GM21723 (cell line): ENCODE data around the gene KCTD1.

Experiments used
- ATAC-seq: cut with Tn5 transposase; IDR thresholded peaks from one replicate; pipeline ENCODE4 v1.9.1; 2021; ENCODE audit warnings: mild to moderate bottlenecking, moderate library complexity; ENCODE audit not compliant: unreplicated experiment

The KCTD1 gene

GRCh38 chr18:26548415-26549262 is at the start of gene KCTD1:
KCTD1 (minus strand) TSS chr18:26548553; CDS start chr18:26548536, 17 bp downstream.
- ATAC-seq, result peak; percentile 38

- ATAC-seq, result no peak
Measured at GRCh38 chr18:26593365-26594320, 45.3 kb upstream of the KCTD1 start.

GRCh38 chr18:26584745-26585144 is 36.4 kb upstream of the KCTD1 start:
- ATAC-seq, result no peak

- ATAC-seq, result no peak
Measured at GRCh38 chr18:26579941-26580618, 31.7 kb upstream of the KCTD1 start.

GRCh38 chr18:26575865-26576217 is 27.5 kb upstream of the KCTD1 start:
- no peak for ATAC-seq

- no peak for ATAC-seq
Measured at GRCh38 chr18:26574958-26575864, 26.9 kb upstream of the KCTD1 start.

- no peak for ATAC-seq
Measured at GRCh38 chr18:26568926-26569665, 20.7 kb upstream of the KCTD1 start.

GRCh38 chr18:26568513-26568912 is 20.2 kb upstream of the KCTD1 start:
- ATAC-seq, result no peak

GRCh38 chr18:26566874-26567555 is 18.7 kb upstream of the KCTD1 start:
- no peak for ATAC-seq

- ATAC-seq, result no peak
Measured at GRCh38 chr18:26565514-26565913, 17.2 kb upstream of the KCTD1 start.

GRCh38 chr18:26563024-26563423 is 14.7 kb upstream of the KCTD1 start:
- no peak for ATAC-seq

- no peak for ATAC-seq
Measured at GRCh38 chr18:26562568-26562967, 14.2 kb upstream of the KCTD1 start.

GRCh38 chr18:26561769-26562168 is 13.4 kb upstream of the KCTD1 start:
- ATAC-seq, result no peak

GRCh38 chr18:26556573-26556972 is 8.2 kb upstream of the KCTD1 start:
- peak; percentile 85 for ATAC-seq

GRCh38 chr18:26555804-26556553 is 7.6 kb upstream of the KCTD1 start:
- no peak for ATAC-seq

- no peak for ATAC-seq
Measured at GRCh38 chr18:26553943-26554342, 5.6 kb upstream of the KCTD1 start.

GRCh38 chr18:26551695-26552081 is 3.3 kb upstream of the KCTD1 start:
- no peak for ATAC-seq

- no peak for ATAC-seq
Measured at GRCh38 chr18:26550998-26551694, 2.8 kb upstream of the KCTD1 start.
